DND-41 (cell line): ENCODE results near the gene OLA1.

Source experiments
- ATAC-seq: fragments of 200-7000 bp; cut with Tn5 transposase; 3 replicates; pipeline ENCODE4 v1.9.1; 2021; ENCODE audit warnings: low read depth; ENCODE audit not compliant: insufficient read depth
- DNase-seq: peaks from one replicate; pipeline ENCODE4 v3.0.0-alpha.2; 2020
- H2AFZ ChIP-seq: 2 replicates; pipeline ENCODE4 v1.6.0; 2012; ENCODE audit warnings: low read depth, low read length
- H3K27ac ChIP-seq: 2 replicates; pipeline ENCODE4 v1.5.1; 2012; ENCODE audit warnings: low read length, inconsistent platforms
- H3K27me3 ChIP-seq: fragments of 200-600 bp; sonication (generic); 2 replicates; pipeline ENCODE4 v1.6.0; 2012; ENCODE audit warnings: low read length, mild to moderate bottlenecking, inconsistent platforms; ENCODE audit not compliant: insufficient read depth, poor library complexity
- H3K36me3 ChIP-seq: 2 replicates; pipeline ENCODE4 v1.5.1; 2012; ENCODE audit warnings: low read length, inconsistent platforms; ENCODE audit not compliant: insufficient read depth
- H3K4me1 ChIP-seq: 2 replicates; pipeline ENCODE4 v1.5.1; 2012; ENCODE audit warnings: mild to moderate bottlenecking, low read length; ENCODE audit not compliant: insufficient read depth
- H3K4me2 ChIP-seq: 2 replicates; pipeline ENCODE4 v1.6.0; 2012; ENCODE audit warnings: mild to moderate bottlenecking, moderate library complexity, low read length, inconsistent platforms; ENCODE audit not compliant: insufficient read depth
- H3K4me3 ChIP-seq, 2 experiments: fragments of 200-600 bp in 1 of 2; shearing (Covaris generic) in 1 of 2; 2 replicates each; pipeline ENCODE4 v1.5.1; 2012 to 2016; ENCODE audit warnings: inconsistent platforms in 2 of 2, low read length in 2 of 2, mild to moderate bottlenecking in 2 of 2, low read depth in 1 of 2, moderate library complexity in 1 of 2
- H3K79me2 ChIP-seq: 2 replicates; pipeline ENCODE4 v1.6.0; 2012; ENCODE audit warnings: low read length, inconsistent platforms; ENCODE audit not compliant: insufficient read depth
- H3K9ac ChIP-seq: 2 replicates; pipeline ENCODE4 v1.6.0; 2012; ENCODE audit warnings: low read depth, mild to moderate bottlenecking, inconsistent platforms, low read length, moderate library complexity
- H3K9me3 ChIP-seq: 2 replicates; pipeline ENCODE4 v1.5.1; 2012; ENCODE audit warnings: low read length, moderate library complexity, mild to moderate bottlenecking, inconsistent platforms; ENCODE audit not compliant: insufficient read depth, severe bottlenecking
- H4K20me1 ChIP-seq: 2 replicates; pipeline ENCODE4 v1.6.0; 2012; ENCODE audit warnings: low read length; ENCODE audit not compliant: insufficient read depth
- EZH2 ChIP-seq: IDR thresholded peaks from 3 replicates; pipeline ENCODE4 v1.6.1; 2012; ENCODE audit warnings: borderline replicate concordance, low read depth, mild to moderate bottlenecking, moderate library complexity, low read length, inconsistent platforms; ENCODE audit not compliant: severe bottlenecking
- TF ChIP-seq, protein P1 (sequence below): IDR thresholded peaks from 2 replicates; pipeline ENCODE4 v1.5.1; 2012; ENCODE audit warnings: borderline replicate concordance, low read length, moderate library complexity, mild to moderate bottlenecking; ENCODE audit not compliant: poor library complexity, severe bottlenecking; ENCODE audit errors: extremely low read depth

OLA1 gene

DNA sequence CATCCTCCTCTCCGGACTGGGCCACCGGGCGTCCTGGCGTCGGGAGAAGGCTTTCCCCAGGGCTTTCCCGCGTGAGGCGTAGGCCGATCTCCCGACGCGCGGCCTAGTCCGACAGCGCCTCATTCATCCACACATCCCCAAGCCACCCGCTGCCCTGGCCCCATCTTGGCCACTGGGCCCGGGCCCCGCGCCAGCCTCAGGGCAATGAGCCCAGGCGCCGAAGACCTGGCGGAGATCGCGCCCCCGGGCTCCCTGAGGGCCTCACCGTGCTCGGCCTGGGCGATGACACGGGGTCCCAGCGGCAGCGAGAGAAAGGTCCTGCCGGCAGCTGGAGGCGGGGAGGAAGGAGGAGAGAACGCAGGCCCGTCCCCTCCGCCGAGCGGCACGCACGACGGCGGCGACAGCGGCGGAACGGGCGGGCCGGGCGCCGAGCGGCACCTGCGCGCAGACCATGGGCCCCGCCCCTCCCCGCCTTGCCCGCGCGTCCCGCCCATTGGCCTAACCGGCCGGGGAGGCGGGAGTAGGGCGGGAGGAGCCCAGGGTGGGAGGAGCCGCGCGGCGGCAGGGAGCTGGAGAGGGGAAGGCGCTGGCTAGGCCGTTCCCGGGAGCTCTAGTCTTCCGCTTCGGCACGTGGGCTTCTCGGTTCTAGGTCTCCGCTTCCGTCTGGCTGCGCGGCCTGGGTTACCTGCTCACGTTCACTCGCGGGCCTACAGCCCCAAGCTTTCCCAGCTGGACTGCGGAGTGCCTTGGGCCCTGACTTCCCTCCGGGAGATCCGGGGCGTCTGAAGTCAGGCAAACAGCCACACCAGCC, at the start of gene OLA1:
Gene OLA1, minus strand, starts transcription at position 346 of the 811 bp plus-strand sequence. CDS start 1,717 bp downstream, outside the sequence.
- no peaks in the 10 kb centered on the region for H3K9me3 ChIP-seq
- peak; percentile 94 for ATAC-seq
- peak within 1 kb of the TSS; percentile 84 for H3K27ac ChIP-seq
- peak; percentile 96 for DNase-seq
- peaks cover 52% of the 10 kb centered on the region for H3K79me2 ChIP-seq
- peaks cover 27% of the 10 kb centered on the region for H3K36me3 ChIP-seq
- no peak for TF ChIP-seq EZH2
- TF ChIP-seq, protein P1, sequence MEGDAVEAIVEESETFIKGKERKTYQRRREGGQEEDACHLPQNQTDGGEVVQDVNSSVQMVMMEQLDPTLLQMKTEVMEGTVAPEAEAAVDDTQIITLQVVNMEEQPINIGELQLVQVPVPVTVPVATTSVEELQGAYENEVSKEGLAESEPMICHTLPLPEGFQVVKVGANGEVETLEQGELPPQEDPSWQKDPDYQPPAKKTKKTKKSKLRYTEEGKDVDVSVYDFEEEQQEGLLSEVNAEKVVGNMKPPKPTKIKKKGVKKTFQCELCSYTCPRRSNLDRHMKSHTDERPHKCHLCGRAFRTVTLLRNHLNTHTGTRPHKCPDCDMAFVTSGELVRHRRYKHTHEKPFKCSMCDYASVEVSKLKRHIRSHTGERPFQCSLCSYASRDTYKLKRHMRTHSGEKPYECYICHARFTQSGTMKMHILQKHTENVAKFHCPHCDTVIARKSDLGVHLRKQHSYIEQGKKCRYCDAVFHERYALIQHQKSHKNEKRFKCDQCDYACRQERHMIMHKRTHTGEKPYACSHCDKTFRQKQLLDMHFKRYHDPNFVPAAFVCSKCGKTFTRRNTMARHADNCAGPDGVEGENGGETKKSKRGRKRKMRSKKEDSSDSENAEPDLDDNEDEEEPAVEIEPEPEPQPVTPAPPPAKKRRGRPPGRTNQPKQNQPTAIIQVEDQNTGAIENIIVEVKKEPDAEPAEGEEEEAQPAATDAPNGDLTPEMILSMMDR: no peak
- no peaks in the 10 kb centered on the region for H3K27me3 ChIP-seq
- peak within 1 kb of the TSS; percentile 64 to 82 for H3K4me3 ChIP-seq
- peaks cover 50% of the 10 kb centered on the region for H3K4me1 ChIP-seq
- peak within 1 kb of the TSS; percentile 77 for H3K9ac ChIP-seq
- peaks cover 17% of the 10 kb centered on the region; the same call in 1 of the 2 replicates for H4K20me1 ChIP-seq
- H3K4me2 ChIP-seq: peak within 1 kb of the TSS; percentile 85
- peak within 1 kb of the TSS; percentile 88 for H2AFZ ChIP-seq

DNA sequence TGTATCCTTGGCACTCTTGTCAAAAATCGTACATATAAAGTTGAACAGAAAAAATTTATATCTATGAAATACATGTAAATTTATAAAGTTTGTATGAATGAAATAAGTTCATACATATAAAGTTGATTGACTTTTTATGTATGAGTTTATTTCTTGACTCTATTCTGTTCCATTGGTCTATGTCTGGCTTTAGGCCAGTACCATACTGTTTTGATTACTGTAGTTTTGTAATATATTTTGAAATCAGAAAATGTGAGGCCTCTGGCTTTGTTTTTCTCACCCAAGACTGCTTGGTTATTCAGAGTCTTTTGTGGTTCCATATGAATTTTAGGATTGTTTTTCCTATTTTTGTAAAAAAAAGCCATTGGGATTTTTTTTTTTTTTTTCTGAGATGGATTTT, 44.6 kb upstream of the OLA1 start:
- Histone ChIP-seq H3K4me3 (no peak overlapping the region), H3K9me3 (no peaks in the 10 kb centered on the region), H4K20me1 (no peaks in the 10 kb centered on the region), H3K27ac (no peak overlapping the region), H2AFZ (no peak overlapping the region), H3K9ac (no peak overlapping the region), H3K27me3 (no peaks in the 10 kb centered on the region), H3K36me3 (no peaks in the 10 kb centered on the region), H3K4me2 (no peak overlapping the region), H3K4me1 (peaks cover 5% of the 10 kb centered on the region; the same call in 1 of the 2 replicates), H3K79me2 (no peaks in the 10 kb centered on the region)
- TF ChIP-seq, protein P1: no peak
- DNase-seq (no peak), ATAC-seq (no peak)

DNA sequence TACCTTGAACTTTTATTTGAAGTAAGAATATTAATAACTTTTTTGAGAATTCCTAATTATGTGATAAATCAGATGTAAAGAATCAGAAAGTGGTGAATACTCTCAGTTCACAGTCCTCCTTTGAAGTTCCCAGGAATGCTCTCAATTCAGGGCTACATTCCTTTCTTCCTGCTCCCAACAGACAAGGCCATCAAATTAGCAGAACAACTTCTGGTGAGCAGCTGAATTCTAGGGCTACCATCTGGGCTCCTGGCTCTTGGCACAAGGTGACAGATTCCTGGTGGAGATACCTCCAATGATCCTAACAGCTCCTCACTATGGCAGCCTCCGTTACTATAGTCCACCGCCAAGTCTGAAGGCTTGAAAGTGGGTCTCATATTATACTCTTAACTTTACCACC, 37.8 kb upstream of the OLA1 start:
- DNase-seq (no peak), ATAC-seq (no peak)
- no peak overlapping the region for H3K27ac ChIP-seq
- H3K4me1 ChIP-seq: peaks cover 5% of the 10 kb centered on the region; the same call in 1 of the 2 replicates
- no peak overlapping the region for H3K4me2 ChIP-seq
- no peak overlapping the region for H2AFZ ChIP-seq
- H3K36me3 ChIP-seq: no peaks in the 10 kb centered on the region
- TF ChIP-seq, protein P1: no peak
- no peak for TF ChIP-seq EZH2
- no peaks in the 10 kb centered on the region for H3K27me3 ChIP-seq
- no peaks in the 10 kb centered on the region for H3K9me3 ChIP-seq
- no peak overlapping the region for H3K4me3 ChIP-seq
- no peaks in the 10 kb centered on the region for H4K20me1 ChIP-seq
- no peak overlapping the region for H3K9ac ChIP-seq
- no peaks in the 10 kb centered on the region for H3K79me2 ChIP-seq
